IMR-90 (cell line): ENCODE results near the gene CHAC1. TPM values are rescaled to one million over a fixed set of nuclear protein-coding genes. Genes with fewer than 3 reads are reported as not detected.
A peak's percentile ranks its signal among the peaks of the same experiment; 100 is the strongest.

Source experiments
- ATAC-seq: fragments of 200-7000 bp; cut with Tn5 transposase; 2 replicates; pipeline ENCODE4 v1.9.1; 2020; ENCODE audit warnings: low read depth, mild to moderate bottlenecking, moderate library complexity
- BruUV-seq: library from RNA; stranded (reverse); fragments of 400-500 nt; replicated peaks from 2 replicates; lab custom pipeline; 2021; lab: Mats Ljungman, UMichigan
- CTCF ChIA-PET: fragments of 300-600 bp; formaldehyde crosslinking; extraction: SDS; loops from one replicate; lab custom pipeline; 2021; ENCODE audit warnings: antibody characterized with exemption; lab: Yijun Ruan, JAX
- POLR2A ChIA-PET: fragments of 300-600 bp; sonication (Branson Sonifier 250); formaldehyde crosslinking; loops from one replicate; lab custom pipeline; 2022; ENCODE audit warnings: antibody characterized with exemption; ENCODE audit not compliant: unreplicated experiment; lab: Charles Lee
- DNase-seq: peaks from one replicate; pipeline ENCODE4 v3.0.0; 2013
- H2AFZ ChIP-seq: replicated peaks from 2 replicates; pipeline ENCODE3; 2013; ENCODE audit warnings: low read length, mild to moderate bottlenecking; ENCODE audit not compliant: poor library complexity
- H2AK5ac ChIP-seq: 2 replicates; pipeline ENCODE4 v1.6.1; 2013; ENCODE audit warnings: low read depth, low read length, inconsistent platforms
- H2AK9ac ChIP-seq: replicated peaks from 2 replicates; pipeline ENCODE3; 2013; ENCODE audit warnings: mild to moderate bottlenecking, low read depth, low read length, moderate library complexity; ENCODE audit not compliant: poor library complexity
- H2BK120ac ChIP-seq: 2 replicates; pipeline ENCODE4 v1.6.1; 2013; ENCODE audit warnings: low read depth, low read length, inconsistent platforms
- H2BK15ac ChIP-seq: 3 replicates; pipeline ENCODE4 v1.6.1; 2013; ENCODE audit warnings: low read depth, low read length, inconsistent platforms
- H2BK20ac ChIP-seq: 2 replicates; pipeline ENCODE4 v1.6.1; 2013; ENCODE audit warnings: low read depth, mild to moderate bottlenecking, inconsistent platforms, low read length, moderate library complexity
- H2BK5ac ChIP-seq: 2 replicates; pipeline ENCODE4 v1.6.1; 2013; ENCODE audit warnings: mild to moderate bottlenecking, low read depth, low read length, inconsistent platforms; ENCODE audit not compliant: poor library complexity, severe bottlenecking
- H3K14ac ChIP-seq: replicated peaks from 2 replicates; pipeline ENCODE4 v1.6.1; 2013; ENCODE audit warnings: low read depth, low read length, inconsistent platforms
- H3K18ac ChIP-seq: 2 replicates; pipeline ENCODE4 v1.6.1; 2013; ENCODE audit warnings: low read depth, low read length, control low read depth
- H3K23ac ChIP-seq: 2 replicates; pipeline ENCODE4 v1.6.1; 2013; ENCODE audit warnings: low read depth, low read length, inconsistent platforms
- H3K27ac ChIP-seq: 2 replicates; pipeline ENCODE4 v1.5.1; 2013; ENCODE audit warnings: mild to moderate bottlenecking, control low read depth, low read length; ENCODE audit not compliant: insufficient read depth
- H3K27me3 ChIP-seq: 2 replicates; pipeline ENCODE4 v1.6.1; 2013; ENCODE audit warnings: low read length; ENCODE audit not compliant: control insufficient read depth, insufficient read depth
- H3K36me3 ChIP-seq: 2 replicates; pipeline ENCODE4 v1.6.1; 2013; ENCODE audit warnings: low read length, mixed read lengths; ENCODE audit not compliant: control insufficient read depth, insufficient read depth
- H3K4ac ChIP-seq: 2 replicates; pipeline ENCODE4 v1.6.1; 2013; ENCODE audit warnings: low read depth, low read length, inconsistent platforms
- H3K4me1 ChIP-seq: 2 replicates; pipeline ENCODE4 v1.6.1; 2013; ENCODE audit warnings: low read length, mixed read lengths; ENCODE audit not compliant: control insufficient read depth, insufficient read depth
- H3K4me2 ChIP-seq: 2 replicates; pipeline ENCODE4 v1.6.1; 2013; ENCODE audit warnings: low read depth, mild to moderate bottlenecking, control low read depth, low read length, moderate library complexity
- H3K4me3 ChIP-seq: 2 replicates; pipeline ENCODE4 v1.5.1; 2013; ENCODE audit warnings: low read depth, mild to moderate bottlenecking, control low read depth, low read length, moderate library complexity; ENCODE audit not compliant: insufficient read depth
- H3K56ac ChIP-seq: 2 replicates; pipeline ENCODE4 v1.6.1; 2013; ENCODE audit warnings: low read length, inconsistent platforms; ENCODE audit not compliant: insufficient read depth; ENCODE audit errors: extremely low read depth
- H3K79me1 ChIP-seq, 2 experiments: 2 replicates each; pipeline ENCODE4 v1.6.1; 2013; ENCODE audit warnings: low read length in 2 of 2, inconsistent platforms in 1 of 2, low read depth in 1 of 2
- H3K9ac ChIP-seq: 2 replicates; pipeline ENCODE4 v1.6.1; 2013; ENCODE audit warnings: low read depth, low read length, control low read depth
- H3K9me1 ChIP-seq: 2 replicates; pipeline ENCODE4 v1.6.1; 2013; ENCODE audit warnings: low read length, inconsistent platforms; ENCODE audit not compliant: insufficient read depth
- H3K9me3 ChIP-seq: 2 replicates; pipeline ENCODE4 v1.6.1; 2013; ENCODE audit warnings: low read length; ENCODE audit not compliant: control insufficient read depth, insufficient read depth
- H4K20me1 ChIP-seq: 2 replicates; pipeline ENCODE4 v1.6.1; 2013; ENCODE audit warnings: low read length, inconsistent platforms; ENCODE audit not compliant: insufficient read depth
- H4K5ac ChIP-seq: 2 replicates; pipeline ENCODE4 v1.6.1; 2013; ENCODE audit warnings: mild to moderate bottlenecking, low read depth, low read length, control low read depth
- H4K8ac ChIP-seq, 2 experiments: 2 replicates each; pipeline ENCODE4 v1.6.1; 2013; ENCODE audit warnings: low read depth in 2 of 2, low read length in 2 of 2, control low read depth in 1 of 2, inconsistent platforms in 1 of 2
- H4K91ac ChIP-seq: 2 replicates; pipeline ENCODE4 v1.6.1; 2013; ENCODE audit warnings: low read depth, low read length, inconsistent platforms; ENCODE audit not compliant: insufficient read depth
- BHLHE40 ChIP-seq: fragments of 150-350 bp; IDR thresholded peaks from 2 replicates; pipeline ENCODE4 v1.6.1; 2016; ENCODE audit warnings: mild to moderate bottlenecking, low read depth, low read length
- CHD1 ChIP-seq: IDR thresholded peaks from 2 replicates; pipeline ENCODE4 v1.6.1; 2012; ENCODE audit warnings: low read depth, low read length, improper control_type of control experiment
- ELK1 ChIP-seq: fragments of 150-350 bp; IDR thresholded peaks from 2 replicates; pipeline ENCODE4 v1.6.1; 2016; ENCODE audit warnings: low read depth, mild to moderate bottlenecking, low read length, moderate library complexity, borderline replicate concordance
- FOS ChIP-seq: fragments of 150-350 bp; IDR thresholded peaks from 2 replicates; pipeline ENCODE4 v1.6.1; 2016; ENCODE audit warnings: low read depth, low read length
- MAFK ChIP-seq: IDR thresholded peaks from 2 replicates; pipeline ENCODE4 v1.6.1; 2012; ENCODE audit warnings: low read depth, low read length, improper control_type of control experiment
- NFE2L2 ChIP-seq: fragments of 150-350 bp; IDR thresholded peaks from 2 replicates; pipeline ENCODE4 v1.6.1; 2016; ENCODE audit warnings: low read depth, mild to moderate bottlenecking, low read length
- RAD21 ChIP-seq: IDR thresholded peaks from 2 replicates; pipeline ENCODE4 v1.6.1; 2012; ENCODE audit warnings: low read length, improper control_type of control experiment
- RFX5 ChIP-seq: IDR thresholded peaks from 2 replicates; pipeline ENCODE4 v1.8.0; 2012; ENCODE audit warnings: low read depth, mild to moderate bottlenecking, low read length, moderate library complexity
- WGBS, 2 experiments: methylation state at CpG; one replicate each; pipeline versions ENCODE4 v1.1.5 to v1.1.7; 2013; ENCODE audit warnings: missing lambda C conversion rate in 2 of 2; ENCODE audit not compliant: insufficient read length in 1 of 2; ENCODE audit errors: extremely low coverage in 2 of 2; 5-methylcytosine and 5-hydroxymethylcytosine counted together
- dilution Hi-C: fragments of 300-500 bp; cut with HindIII; formaldehyde crosslinking; loops from one replicate; pipeline ENCODE4 v1.14.3; 2018; ENCODE audit warnings: low sequenced_read_pairs; ENCODE audit not compliant: unreplicated experiment
- in situ Hi-C: fragments of 300-500 bp; cut with MboI; formaldehyde crosslinking; loops from 3 replicates; pipeline ENCODE4 v1.14.3; 2019; ENCODE audit warnings: low sequenced_read_pairs, inconsistent platforms, mixed read lengths
- intact Hi-C: fragments of 100-400 bp; cut with micrococcal nuclease; formaldehyde crosslinking; loops from 2 replicates; pipeline ENCODE4 v1.10.0; 2022
- polyA plus RNA-seq, 3 experiments: library from polyadenylated mRNA; depleted of rRNA; stranded (reverse); fragments of >200 nt; gene quantifications; 2 replicates each; pipeline ENCODE4 v1.2.3, GENCODE V29; 2012; ENCODE audit warnings: low replicate concordance in 1 of 3
- total RNA-seq: library from RNA; depleted of rRNA; stranded (reverse); fragments of >200 nt; gene quantifications from 2 replicates; pipeline ENCODE4 v1.2.3, GENCODE V29; 2012
- TF ChIP-seq, protein P1 (sequence below): fragments of 150-350 bp; IDR thresholded peaks from 2 replicates; pipeline ENCODE4 v1.6.1; 2017; ENCODE audit warnings: mild to moderate bottlenecking, antibody characterized with exemption, low read length, low read depth

The CHAC1 gene
- total and polyA plus RNA-seq, 2 of the 4 experiments (the other 2 are of a cell fraction) = 51.3 to 77.8 TPM

DNA sequence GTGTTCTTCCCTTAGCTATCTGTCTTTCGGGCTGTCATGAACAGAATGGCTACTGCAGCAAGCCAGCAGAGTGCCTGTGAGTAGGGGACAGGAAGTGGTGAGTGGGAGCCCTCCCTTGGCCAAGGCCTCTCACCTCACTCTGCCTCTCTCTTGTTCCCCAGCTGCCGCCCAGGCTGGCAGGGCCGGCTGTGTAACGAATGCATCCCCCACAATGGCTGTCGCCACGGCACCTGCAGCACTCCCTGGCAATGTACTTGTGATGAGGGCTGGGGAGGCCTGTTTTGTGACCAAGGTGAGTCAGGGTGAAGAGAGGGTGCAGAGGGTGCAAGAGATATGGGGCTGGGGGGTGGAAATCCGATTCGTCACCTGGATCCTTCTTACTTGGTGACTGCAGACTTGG, 21.1 kb upstream of the CHAC1 start:
- Histone ChIP-seq H3K4me3 (no peak overlapping the region), H3K27me3 (peaks cover 10% of the 10 kb centered on the region), H3K4ac (peak overlapping the region; percentile 47; the same call in 1 of the 2 replicates), H3K9me1 (peaks cover 16% of the 10 kb centered on the region), H2AK5ac (peak overlapping the region; percentile 75), H3K4me1 (peaks cover 22% of the 10 kb centered on the region), H2BK120ac (peak overlapping the region; percentile 2; the same call in 1 of the 2 replicates), H3K18ac (no peak overlapping the region), H2BK20ac (no peak overlapping the region), H3K4me2 (no peak overlapping the region; the same call in 1 of the 2 replicates), H2BK5ac (no peak overlapping the region), H4K5ac (no peak overlapping the region), H3K36me3 (peaks cover 8% of the 10 kb centered on the region; the same call in 1 of the 2 replicates), H3K56ac (no peak overlapping the region), H2AK9ac (peak overlapping the region; percentile 90), H4K8ac (peak overlapping the region in 1 of 2 experiments; percentile 35; a peak in 1 of 4 replicates), H3K14ac (peak overlapping the region; percentile 78; the same call in 1 of the 2 replicates), H3K79me1 (peaks cover 0 to 70% of the 10 kb centered on the region in 2 experiments; a peak in 3 of 4 replicates), H3K23ac (peak overlapping the region; percentile 69), H4K91ac (no peak overlapping the region), H2AFZ (peak overlapping the region; percentile 61), H3K9ac (no peak overlapping the region), H2BK15ac (no peak overlapping the region), H3K9me3 (no peaks in the 10 kb centered on the region), H3K27ac (no peak overlapping the region), H4K20me1 (peaks cover 44% of the 10 kb centered on the region)
- dilution Hi-C loops = no loop called here
- in situ Hi-C loops = no loop called here
- BruUV-seq = no TSS peak
- TF ChIP-seq RAD21 = no peak
- no peak for TF ChIP-seq FOS
- TF ChIP-seq NFE2L2 = no peak
- TF ChIP-seq, protein P1, sequence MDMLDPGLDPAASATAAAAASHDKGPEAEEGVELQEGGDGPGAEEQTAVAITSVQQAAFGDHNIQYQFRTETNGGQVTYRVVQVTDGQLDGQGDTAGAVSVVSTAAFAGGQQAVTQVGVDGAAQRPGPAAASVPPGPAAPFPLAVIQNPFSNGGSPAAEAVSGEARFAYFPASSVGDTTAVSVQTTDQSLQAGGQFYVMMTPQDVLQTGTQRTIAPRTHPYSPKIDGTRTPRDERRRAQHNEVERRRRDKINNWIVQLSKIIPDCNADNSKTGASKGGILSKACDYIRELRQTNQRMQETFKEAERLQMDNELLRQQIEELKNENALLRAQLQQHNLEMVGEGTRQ = no peak
- no peak for TF ChIP-seq MAFK
- no peak for TF ChIP-seq BHLHE40
- no peak for TF ChIP-seq CHD1
- TF ChIP-seq RFX5 = no peak
- TF ChIP-seq ELK1 = no peak
- CTCF ChIA-PET = interaction anchor here (0.7 to 1.5 kb wide), 2 partner anchors 93 to 254 kb away, joined by 3 read pairs; no protein-coding TSS in a partner anchor
- POLR2A ChIA-PET = no interaction called here
- DNase-seq = no peak
- intact Hi-C loops = no loop called here
- WGBS, 2 experiments = 73% methylated on average over 6 of the region's 8 CpGs; no CpG with 5 or more reads in 1 of the 2 experiments
- ATAC-seq = no peak
